HUES64 (cell line): ENCODE results near the gene HSP90AB1.

Source experiments
- H3K27ac ChIP-seq: 2 replicates; pipeline ENCODE4 v1.7.0; 2013; ENCODE audit warnings: low read depth, low read length, inconsistent platforms
- H3K27me3 ChIP-seq: 2 replicates; pipeline ENCODE4 v1.6.1; 2013; ENCODE audit warnings: mild to moderate bottlenecking, low read length; ENCODE audit not compliant: insufficient read depth
- H3K36me3 ChIP-seq: 2 replicates; pipeline ENCODE4 v1.6.1; 2013; ENCODE audit warnings: mild to moderate bottlenecking, low read length; ENCODE audit not compliant: insufficient read depth
- H3K4me1 ChIP-seq: 2 replicates; pipeline ENCODE4 v1.6.1; 2013; ENCODE audit warnings: mild to moderate bottlenecking, low read length, moderate library complexity; ENCODE audit not compliant: insufficient read depth
- H3K4me3 ChIP-seq: 2 replicates; pipeline ENCODE4 v1.5.1; 2013; ENCODE audit warnings: mild to moderate bottlenecking, low read length, moderate library complexity
- H3K9ac ChIP-seq: 2 replicates; pipeline ENCODE4 v1.6.1; 2013; ENCODE audit warnings: mild to moderate bottlenecking, low read depth, low read length
- H3K9me3 ChIP-seq: 2 replicates; pipeline ENCODE4 v1.6.1; 2013; ENCODE audit warnings: low read depth, low read length; ENCODE audit not compliant: insufficient read depth
- WGBS: fragments of 150-250, 120-280 bp; methylation state at CpG from one replicate; pipeline ENCODE4 v1.1.7; 2013; ENCODE audit warnings: missing lambda C conversion rate; 5-methylcytosine and 5-hydroxymethylcytosine counted together

Gene HSP90AB1

GRCh38 chr6:44267252-44267651 is 20.4 kb downstream of the HSP90AB1 start:
- no peak overlapping the region for H3K4me3 ChIP-seq
- WGBS: 90% methylated on average over 10 of the region's 10 CpGs
- H3K4me1 ChIP-seq: peaks cover 37% of the 10 kb centered on the region
- no peak overlapping the region for H3K9ac ChIP-seq
- no peaks in the 10 kb centered on the region for H3K36me3 ChIP-seq
- H3K27me3 ChIP-seq: peaks cover 28% of the 10 kb centered on the region
- no peaks in the 10 kb centered on the region for H3K9me3 ChIP-seq
- no peak overlapping the region for H3K27ac ChIP-seq

GRCh38 chr6:44268095-44268628 is 21.3 kb downstream of the HSP90AB1 start:
- Histone ChIP-seq H3K27me3 (peaks cover 36% of the 10 kb centered on the region), H3K9me3 (no peaks in the 10 kb centered on the region), H3K4me3 (no peak overlapping the region), H3K36me3 (no peaks in the 10 kb centered on the region), H3K27ac (no peak overlapping the region), H3K9ac (no peak overlapping the region), H3K4me1 (peaks cover 28% of the 10 kb centered on the region)
- 7% methylated on average over 5 of the region's 5 CpGs for WGBS

GRCh38 chr6:44269178-44269920 is 22.4 kb downstream of the HSP90AB1 start:
- Histone ChIP-seq H3K4me3 (no peak overlapping the region; the same call in 1 of the 2 replicates), H3K27me3 (peaks cover 40% of the 10 kb centered on the region), H3K36me3 (no peaks in the 10 kb centered on the region), H3K9ac (no peak overlapping the region), H3K4me1 (peaks cover 17% of the 10 kb centered on the region), H3K27ac (no peak overlapping the region), H3K9me3 (no peaks in the 10 kb centered on the region)
- no CpG with 5 or more reads among the region's 1 CpG for WGBS

GRCh38 chr6:44269921-44270525 is 23.1 kb downstream of the HSP90AB1 start, which contains the start of gene TMEM151B:
TSS of gene TMEM151B (plus strand) at chr6:44270450. CDS start at chr6:44270743, 293 bp downstream.
- 7% methylated on average over 19 of the region's 29 CpGs for WGBS
- H3K27me3 ChIP-seq: peaks cover 40% of the 10 kb centered on the region
- H3K9ac ChIP-seq: no peak within 1 kb of the TSS
- no peaks in the 10 kb centered on the region for H3K9me3 ChIP-seq
- no peak within 1 kb of the TSS for H3K27ac ChIP-seq
- peak within 1 kb of the TSS; percentile 49 for H3K4me3 ChIP-seq
- H3K36me3 ChIP-seq: no peaks in the 10 kb centered on the region
- peaks cover 13% of the 10 kb centered on the region for H3K4me1 ChIP-seq

- Histone ChIP-seq H3K4me3 (peak overlapping the region; percentile 36), H3K9ac (no peak overlapping the region), H3K27ac (no peak overlapping the region), H3K36me3 (no peaks in the 10 kb centered on the region), H3K4me1 (peaks cover 13% of the 10 kb centered on the region), H3K27me3 (peaks cover 46% of the 10 kb centered on the region), H3K9me3 (no peaks in the 10 kb centered on the region)
- 3% methylated on average over 77 of the region's 90 CpGs for WGBS
Measured at GRCh38 chr6:44270526-44271405, 23.9 kb downstream of the HSP90AB1 start.

GRCh38 chr6:44271406-44271723 is 24.5 kb downstream of the HSP90AB1 start:
- peak overlapping the region; percentile 33; the same call in 1 of the 2 replicates for H3K4me3 ChIP-seq
- H3K9me3 ChIP-seq: no peaks in the 10 kb centered on the region
- H3K9ac ChIP-seq: no peak overlapping the region
- H3K36me3 ChIP-seq: no peaks in the 10 kb centered on the region
- peaks cover 13% of the 10 kb centered on the region for H3K4me1 ChIP-seq
- WGBS: 84% methylated on average over 6 of the region's 6 CpGs
- peaks cover 52% of the 10 kb centered on the region for H3K27me3 ChIP-seq
- H3K27ac ChIP-seq: no peak overlapping the region

GRCh38 chr6:44271914-44272313 is 25.0 kb downstream of the HSP90AB1 start:
- H3K9ac ChIP-seq: no peak overlapping the region
- 73% methylated on average over 3 of the region's 3 CpGs for WGBS
- H3K4me1 ChIP-seq: peaks cover 13% of the 10 kb centered on the region
- no peaks in the 10 kb centered on the region for H3K36me3 ChIP-seq
- peaks cover 58% of the 10 kb centered on the region for H3K27me3 ChIP-seq
- no peak overlapping the region for H3K27ac ChIP-seq
- H3K4me3 ChIP-seq: no peak overlapping the region
- no peaks in the 10 kb centered on the region for H3K9me3 ChIP-seq

GRCh38 chr6:44272529-44272928 is 25.6 kb downstream of the HSP90AB1 start:
- Histone ChIP-seq H3K27ac (no peak overlapping the region), H3K36me3 (no peaks in the 10 kb centered on the region), H3K9me3 (no peaks in the 10 kb centered on the region), H3K4me3 (no peak overlapping the region), H3K27me3 (peaks cover 64% of the 10 kb centered on the region), H3K9ac (no peak overlapping the region), H3K4me1 (peaks cover 13% of the 10 kb centered on the region)
- 90% methylated on average over 3 of the region's 3 CpGs for WGBS

GRCh38 chr6:44272999-44273566 is 26.2 kb downstream of the HSP90AB1 start:
- 91% methylated on average over 22 of the region's 23 CpGs for WGBS
- H3K4me3 ChIP-seq: no peak overlapping the region
- H3K9me3 ChIP-seq: no peaks in the 10 kb centered on the region
- no peaks in the 10 kb centered on the region for H3K36me3 ChIP-seq
- no peak overlapping the region for H3K9ac ChIP-seq
- H3K27ac ChIP-seq: no peak overlapping the region
- H3K4me1 ChIP-seq: peaks cover 13% of the 10 kb centered on the region
- H3K27me3 ChIP-seq: peaks cover 69% of the 10 kb centered on the region

GRCh38 chr6:44273617-44274016 is 26.7 kb downstream of the HSP90AB1 start:
- Histone ChIP-seq H3K9ac (no peak overlapping the region), H3K9me3 (no peaks in the 10 kb centered on the region), H3K4me1 (peaks cover 9% of the 10 kb centered on the region), H3K36me3 (no peaks in the 10 kb centered on the region), H3K4me3 (no peak overlapping the region), H3K27me3 (peaks cover 72% of the 10 kb centered on the region), H3K27ac (no peak overlapping the region)
- 85% methylated on average over 1 of the region's 1 CpG for WGBS
